HEK293 (cell line): ENCODE data around the gene CRACR2A.

Experiments used
- CTCF ChIA-PET: fragments of 350-600 bp; formaldehyde crosslinking; extraction: SDS; loops from one replicate; lab custom pipeline; 2021; ENCODE audit warnings: antibody characterized with exemption; lab: Yijun Ruan, JAX
- POLR2A ChIA-PET: fragments of 300-600 bp; formaldehyde crosslinking; extraction: SDS; loops from one replicate; lab custom pipeline; 2020; ENCODE audit warnings: antibody characterized with exemption, inconsistent platforms; lab: Yijun Ruan, JAX
- H3K27ac ChIP-seq: fragments of 200-500 bp; sonication (Bioruptor generic); 2 replicates; pipeline ENCODE4 v1.5.1; 2014; ENCODE audit warnings: low read depth, low read length, control low read depth, inconsistent platforms; ENCODE audit errors: extremely low read depth
- H3K36me3 ChIP-seq, 2 experiments: fragments of 200-500 bp in 1 of 2; sonication (Bioruptor generic) in 1 of 2; 1 replicate in 1 of 2; 2 replicates in 1 of 2; pipeline ENCODE4 v1.5.1; 2014 to 2017; ENCODE audit warnings: inconsistent platforms in 2 of 2, low read length in 2 of 2; ENCODE audit not compliant: control insufficient read depth in 2 of 2, insufficient read depth in 1 of 2
- H3K4me1 ChIP-seq: fragments of 200-500 bp; sonication (Bioruptor generic); 2 replicates; pipeline ENCODE4 v1.5.1; 2014; ENCODE audit warnings: mild to moderate bottlenecking, low read length, inconsistent platforms; ENCODE audit not compliant: control insufficient read depth, insufficient read depth
- H3K4me3 ChIP-seq: 2 replicates; pipeline ENCODE4 v1.5.1; 2011; ENCODE audit warnings: low read depth, mild to moderate bottlenecking, control low read depth, low read length, moderate library complexity
- H3K9me3 ChIP-seq: fragments of 200-500 bp; sonication (Bioruptor generic); 2 replicates; pipeline ENCODE4 v1.5.1; 2014; ENCODE audit warnings: low read depth, low read length, inconsistent platforms; ENCODE audit not compliant: control insufficient read depth, insufficient read depth
- BCL11A ChIP-seq: fragments of 450-650 bp; formaldehyde crosslinking; IDR thresholded peaks from 2 replicates; pipeline ENCODE4 v1.5.1; 2016; ENCODE audit warnings: low read depth, missing biosample characterization, missing genetic modification characterization
- BCL11B ChIP-seq: fragments of 450-650 bp; formaldehyde crosslinking; IDR thresholded peaks from 2 replicates; pipeline ENCODE4 v1.5.1; 2016; ENCODE audit warnings: low read depth, missing biosample characterization, missing genetic modification characterization
- GFI1B ChIP-seq: fragments of 450-650 bp; formaldehyde crosslinking; IDR thresholded peaks from 2 replicates; pipeline ENCODE4 v1.5.1; 2016; ENCODE audit warnings: missing biosample characterization, missing genetic modification characterization
- GLIS1 ChIP-seq: fragments of 450-650 bp; formaldehyde crosslinking; IDR thresholded peaks from 2 replicates; pipeline ENCODE4 v1.5.1; 2016; ENCODE audit warnings: missing biosample characterization, missing genetic modification characterization
- OVOL3 ChIP-seq: fragments of 450-650 bp; formaldehyde crosslinking; IDR thresholded peaks from 2 replicates; pipeline ENCODE4 v1.5.1; 2016; ENCODE audit warnings: missing biosample characterization, missing genetic modification characterization
- SP3 ChIP-seq: fragments of 450-650 bp; formaldehyde crosslinking; IDR thresholded peaks from 2 replicates; pipeline ENCODE4 v1.5.1; 2016; ENCODE audit warnings: missing biosample characterization, missing genetic modification characterization
- ZBTB20 ChIP-seq: fragments of 450-650 bp; formaldehyde crosslinking; IDR thresholded peaks from 2 replicates; pipeline ENCODE4 v1.5.1; 2016; ENCODE audit warnings: missing biosample characterization, missing genetic modification characterization
- ZBTB44 ChIP-seq: fragments of 450-650 bp; IDR thresholded peaks from 2 replicates; pipeline ENCODE4 v1.5.1; 2018; ENCODE audit warnings: missing biosample characterization, mild to moderate bottlenecking, missing genetic modification characterization
- ZFP37 ChIP-seq: fragments of 450-650 bp; formaldehyde crosslinking; IDR thresholded peaks from 2 replicates; pipeline ENCODE4 v1.5.1; 2016; ENCODE audit warnings: missing biosample characterization, missing genetic modification characterization
- ZIC2 ChIP-seq: fragments of 450-650 bp; formaldehyde crosslinking; IDR thresholded peaks from 2 replicates; pipeline ENCODE4 v1.5.1; 2016; ENCODE audit warnings: missing biosample characterization, missing genetic modification characterization
- ZNF174 ChIP-seq: fragments of 450-650 bp; formaldehyde crosslinking; IDR thresholded peaks from 2 replicates; pipeline ENCODE4 v1.5.0; 2017; ENCODE audit warnings: missing biosample characterization, mild to moderate bottlenecking, missing genetic modification characterization
- ZNF175 ChIP-seq: fragments of 450-650 bp; formaldehyde crosslinking; IDR thresholded peaks from 2 replicates; pipeline ENCODE4 v1.5.1; 2016; ENCODE audit warnings: missing biosample characterization, missing genetic modification characterization
- ZNF214 ChIP-seq: fragments of 450-650 bp; formaldehyde crosslinking; IDR thresholded peaks from 2 replicates; pipeline ENCODE4 v1.5.1; 2017; ENCODE audit warnings: missing biosample characterization, mild to moderate bottlenecking, missing genetic modification characterization, borderline replicate concordance
- ZNF248 ChIP-seq: fragments of 450-650 bp; formaldehyde crosslinking; IDR thresholded peaks from 2 replicates; pipeline ENCODE4 v1.5.1; 2017; ENCODE audit warnings: missing biosample characterization, missing genetic modification characterization
- ZNF341 ChIP-seq: fragments of 450-650 bp; formaldehyde crosslinking; IDR thresholded peaks from 2 replicates; pipeline ENCODE4; 2016; ENCODE audit warnings: low read depth, missing biosample characterization, missing genetic modification characterization
- ZNF426 ChIP-seq: fragments of 450-650 bp; formaldehyde crosslinking; IDR thresholded peaks from 2 replicates; pipeline ENCODE4 v1.5.1; 2017; ENCODE audit warnings: missing biosample characterization, missing genetic modification characterization, mild to moderate bottlenecking, inconsistent platforms, moderate library complexity
- ZNF449 ChIP-seq: fragments of 450-650 bp; formaldehyde crosslinking; IDR thresholded peaks from 2 replicates; pipeline ENCODE4 v1.5.1; 2017; ENCODE audit warnings: missing biosample characterization, mild to moderate bottlenecking, missing genetic modification characterization, moderate library complexity
- ZNF529 ChIP-seq: fragments of 450-650 bp; formaldehyde crosslinking; IDR thresholded peaks from 2 replicates; pipeline ENCODE4 v1.5.1; 2017; ENCODE audit warnings: missing genetic modification characterization, missing biosample characterization; ENCODE audit not compliant: insufficient replicate concordance
- ZNF560 ChIP-seq: fragments of 450-650 bp; formaldehyde crosslinking; IDR thresholded peaks from 2 replicates; pipeline ENCODE4 v1.5.1; 2017; ENCODE audit warnings: missing biosample characterization, missing genetic modification characterization, borderline replicate concordance
- ZNF585B ChIP-seq: fragments of 450-650 bp; formaldehyde crosslinking; IDR thresholded peaks from 2 replicates; pipeline ENCODE4 v1.5.1; 2016; ENCODE audit warnings: missing biosample characterization, missing genetic modification characterization
- ZNF704 ChIP-seq: fragments of 450-650 bp; formaldehyde crosslinking; IDR thresholded peaks from 2 replicates; pipeline ENCODE4 v1.5.1; 2016; ENCODE audit warnings: missing biosample characterization, missing genetic modification characterization
- ZNF837 ChIP-seq: fragments of 450-650 bp; formaldehyde crosslinking; IDR thresholded peaks from 2 replicates; pipeline ENCODE4 v1.5.1; 2016; ENCODE audit warnings: missing biosample characterization, missing genetic modification characterization
- ZSCAN23 ChIP-seq: fragments of 450-650 bp; formaldehyde crosslinking; IDR thresholded peaks from 2 replicates; pipeline ENCODE4 v1.5.1; 2016; ENCODE audit warnings: missing biosample characterization, missing genetic modification characterization
- ZSCAN4 ChIP-seq: fragments of 450-650 bp; formaldehyde crosslinking; IDR thresholded peaks from 2 replicates; pipeline ENCODE4 v1.5.1; 2017; ENCODE audit warnings: missing biosample characterization, missing genetic modification characterization

CRACR2A gene

GRCh38 chr12:3718100-3718499 lies 34.8 kb downstream of the CRACR2A start:
- TF ChIP-seq BCL11A (tag by site-specific recombination) (no peak), BCL11B (tag by site-specific recombination) (no peak), GLIS1 (no peak), OVOL3 (tag by site-specific recombination) (no peak), ZBTB20 (no peak), ZNF837 (no peak), ZNF449 (no peak), ZNF704 (tag by site-specific recombination) (no peak), ZFP37 (tag by site-specific recombination) (no peak), ZIC2 (tag by site-specific recombination) (no peak), ZNF174 (tag by site-specific recombination) (no peak), ZNF341 (no peak), ZNF248 (tag by site-specific recombination) (no peak), SP3 (tag by site-specific recombination) (no peak)

GRCh38 chr12:3717283-3717898 lies 35.5 kb downstream of the CRACR2A start:
- POLR2A ChIA-PET, result no interaction called here
- Histone ChIP-seq H3K4me1 (no peaks in the 10 kb centered on the region), H3K4me3 (no peak overlapping the region), H3K27ac (no peak overlapping the region), H3K9me3 (no peaks in the 10 kb centered on the region), H3K36me3 (no peaks in the 10 kb centered on the region)
- CTCF ChIA-PET, result no interaction called here
- TF ChIP-seq ZNF529 (tag by site-specific recombination) (no peak), ZNF214 (tag by site-specific recombination) (no peak), ZNF175 (tag by site-specific recombination) (no peak), GFI1B (tag by site-specific recombination) (no peak), ZNF449 (no peak), ZSCAN23 (tag by site-specific recombination) (no peak), ZNF426 (tag by site-specific recombination) (no peak), ZNF585B (tag by site-specific recombination) (no peak), ZSCAN4 (tag by site-specific recombination) (no peak), ZNF560 (tag by site-specific recombination) (no peak), ZBTB44 (tag by site-specific recombination) (no peak)

More at GRCh38 chr12:3718100-3718499, 34.8 kb downstream of the CRACR2A start:
- H3K4me1 ChIP-seq, result no peaks in the 10 kb centered on the region
- no peak overlapping the region for H3K27ac ChIP-seq
- H3K36me3 ChIP-seq, result no peaks in the 10 kb centered on the region
- H3K9me3 ChIP-seq, result no peaks in the 10 kb centered on the region
- CTCF ChIA-PET, result no interaction called here
- no peak overlapping the region for H3K4me3 ChIP-seq
- POLR2A ChIA-PET, result no interaction called here
